CD4-positive, alpha-beta T cell treated with Interleukin-15 for 1 hour (primary cell): ENCODE measurements around the gene DUOX1.
"Not testable (repeated sequence)": the region's sequence is repeated elsewhere in the genome, so short reads cannot be mapped to it uniquely, and the experiment has no call there.

Source experiments
- DNase-seq: peaks from one replicate; pipeline ENCODE4 v3.0.0-alpha.2; 2020

Gene DUOX1

GRCh38 chr15:45129651-45130129 lies at the start of gene DUOX1, which contains the start of gene DUOXA1:
TSS of gene DUOX1 (plus strand) at chr15:45129994. CDS start at chr15:45131967, 1,973 bp downstream.
TSS of gene DUOXA1 (minus strand) at chr15:45129879. CDS start at chr15:45123014, 6,865 bp downstream.
- DNase-seq: no peak

- not testable (repeated sequence) for DNase-seq
Measured at GRCh38 chr15:45080593-45080992, 49.2 kb upstream of the DUOX1 start.

- DNase-seq: not testable (repeated sequence)
Measured at GRCh38 chr15:45082412-45082811, 47.4 kb upstream of the DUOX1 start.

- no peak for DNase-seq
Measured at GRCh38 chr15:45083223-45083622, 46.6 kb upstream of the DUOX1 start.

GRCh38 chr15:45084163-45084562 lies 45.6 kb upstream of the DUOX1 start:
- DNase-seq: no peak

- no peak for DNase-seq
Measured at GRCh38 chr15:45087513-45087912, 42.3 kb upstream of the DUOX1 start.

- DNase-seq: no peak
Measured at GRCh38 chr15:45088801-45089711, 40.7 kb upstream of the DUOX1 start.

GRCh38 chr15:45089712-45090373 lies 40.0 kb upstream of the DUOX1 start:
- DNase-seq: no peak

- DNase-seq: no peak
Measured at GRCh38 chr15:45091161-45091560, 38.6 kb upstream of the DUOX1 start.

GRCh38 chr15:45091576-45091975 lies 38.2 kb upstream of the DUOX1 start:
- DNase-seq: no peak

- DNase-seq: no peak
Measured at GRCh38 chr15:45093013-45093412, 36.8 kb upstream of the DUOX1 start.

- DNase-seq: no peak
Measured at GRCh38 chr15:45093622-45094357, 36.0 kb upstream of the DUOX1 start.

- DNase-seq: no peak
Measured at GRCh38 chr15:45094358-45094730, 35.5 kb upstream of the DUOX1 start.

GRCh38 chr15:45095661-45096060 lies 34.1 kb upstream of the DUOX1 start:
- no peak for DNase-seq

GRCh38 chr15:45097466-45097865 lies 32.3 kb upstream of the DUOX1 start:
- DNase-seq: no peak

GRCh38 chr15:45099549-45100165 lies 30.1 kb upstream of the DUOX1 start:
- DNase-seq: no peak

GRCh38 chr15:45100884-45101625 lies 28.7 kb upstream of the DUOX1 start:
- DNase-seq: no peak

- no peak for DNase-seq
Measured at GRCh38 chr15:45101749-45102148, 28.0 kb upstream of the DUOX1 start.

- DNase-seq: no peak
Measured at GRCh38 chr15:45102226-45102625, 27.6 kb upstream of the DUOX1 start.

- DNase-seq: not testable (repeated sequence)
Measured at GRCh38 chr15:45104170-45104569, 25.6 kb upstream of the DUOX1 start.

GRCh38 chr15:45105586-45105985 lies 24.2 kb upstream of the DUOX1 start:
- DNase-seq: no peak
